Esophagus muscularis mucosa (tissue), 4 donors: ENCODE data around the gene GGT5. TPM values are rescaled to one million over a fixed set of nuclear protein-coding genes. Genes with fewer than 3 reads are reported as not detected.
"Not testable (repeated sequence)": the region's sequence is repeated elsewhere in the genome, so short reads cannot be mapped to it uniquely, and the experiment has no call there.

ENCODE experiments used
- DNase-seq: peaks from one replicate; pipeline ENCODE4 v3.0.0-alpha.2; 2017; ENCODE audit errors: extremely low spot score
- H3K27ac ChIP-seq, 4 donors: fragments of 200-600 bp; sonication (generic); replicated peaks in 1 of 4; 1 replicate in 3 of 4; 2 replicates in 1 of 4; pipeline ENCODE4 v1.5.1; 2016 to 2019; ENCODE audit warnings: mild to moderate bottlenecking in 1 of 4
- H3K27me3 ChIP-seq, 4 donors: fragments of 200-600 bp; sonication (generic); one replicate each; pipeline versions ENCODE4 v1.5.1 to v1.6.0; 2016 to 2019
- H3K36me3 ChIP-seq, 4 donors: fragments of 200-600 bp; sonication (generic); one replicate each; pipeline ENCODE4 v1.5.1; 2016 to 2019
- H3K4me1 ChIP-seq, 4 donors: fragments of 200-600 bp; sonication (generic); one replicate each; pipeline ENCODE4 v1.5.1; 2016 to 2019
- H3K4me3 ChIP-seq, 4 donors: fragments of 200-600 bp; sonication (generic); 1 replicate in 2 of 4; 2 replicates in 2 of 4; pipeline ENCODE4 v1.5.1; 2016 to 2019; ENCODE audit warnings: mild to moderate bottlenecking in 4 of 4, moderate library complexity in 1 of 4
- H3K9me3 ChIP-seq, 4 donors: fragments of 200-600 bp; sonication (generic); 1 replicate in 3 of 4; 2 replicates in 1 of 4; pipeline ENCODE4 v1.5.1; 2016 to 2019
- CTCF ChIP-seq, 3 experiments: fragments of 200-600 bp in 2 of 3; fragments of 450-650 bp in 1 of 3; sonication (generic) in 2 of 3; IDR thresholded peaks; one replicate each; pipeline ENCODE4 v1.5.1; 2017 to 2019; ENCODE audit warnings: antibody characterized with exemption in 3 of 3, mild to moderate bottlenecking in 2 of 3, moderate library complexity in 1 of 3
- EP300 ChIP-seq: sonication (generic); formaldehyde crosslinking; IDR thresholded peaks from one replicate; pipeline ENCODE4 v1.6.1; 2017; ENCODE audit warnings: antibody characterized with exemption
- POLR2A ChIP-seq: fragments of 450-650 bp; IDR thresholded peaks from one replicate; pipeline ENCODE4 v1.6.1; 2017; ENCODE audit warnings: antibody characterized with exemption, moderate library complexity, mild to moderate bottlenecking, low read depth
- POLR2AphosphoS5 ChIP-seq, 2 donors: sonication (generic); formaldehyde crosslinking; IDR thresholded peaks; one replicate each; pipeline ENCODE4 v1.6.1; 2017; ENCODE audit warnings: antibody characterized with exemption in 2 of 2
- WGBS: methylation state at CpG from one replicate; pipeline ENCODE4 v1.1.5; 2018; 5-methylcytosine and 5-hydroxymethylcytosine counted together
- intact Hi-C: fragments of 100-400 bp; cut with DNase I; formaldehyde crosslinking; loops from one replicate; pipeline ENCODE4 v1.15.1; 2023
- total RNA-seq, 4 donors: library from RNA; depleted of rRNA; stranded (reverse); fragments of >200 nt; gene quantifications; one replicate each; pipeline versions ENCODE4 v1.1.0 to v1.2.1, GENCODE V29; 2016

GGT5 gene
- total RNA-seq, 4 donors from 2014 or later = 15.4 to 59.2 (median 37.2) TPM

GRCh38 chr22:24209687-24210086 lies 35.2 kb downstream of the GGT5 start:
- Histone ChIP-seq H3K36me3 (no peaks in the 10 kb centered on the region), H3K27ac (no peak overlapping the region), H3K4me1 (peaks cover 17 to 30% (median 23%) of the 10 kb centered on the region in 4 donors), H3K9me3 (peaks cover 0 to 3% (median 1%) of the 10 kb centered on the region in 4 donors), H3K27me3 (no peaks in the 10 kb centered on the region), H3K4me3 (no peak overlapping the region)
- TF ChIP-seq EP300 (no peak), POLR2AphosphoS5 (IDR thresholded peaks at IDR 0.05) (no peak), CTCF (IDR thresholded peaks at IDR 0.05) (no peak), POLR2A (no peak)
- intact Hi-C loops = no loop called here
- WGBS = 85% methylated on average over 4 of the region's 4 CpGs
- DNase-seq = no peak

GRCh38 chr22:24209016-24209415 lies 35.9 kb downstream of the GGT5 start:
- 88% methylated on average over 3 of the region's 3 CpGs for WGBS
- H3K4me1 ChIP-seq = peaks cover 17 to 30% (median 23%) of the 10 kb centered on the region in 4 donors
- peaks cover 0 to 6% (median 2%) of the 10 kb centered on the region in 4 donors for H3K9me3 ChIP-seq
- H3K27me3 ChIP-seq = no peaks in the 10 kb centered on the region
- no peaks in the 10 kb centered on the region for H3K36me3 ChIP-seq
- H3K4me3 ChIP-seq = no peak overlapping the region
- DNase-seq = no peak
- H3K27ac ChIP-seq = peak overlapping the region; percentile 42 to 85 (median 79)
- intact Hi-C loops = no loop called here
- TF ChIP-seq POLR2AphosphoS5 (IDR thresholded peaks at IDR 0.05) (no peak), CTCF (IDR thresholded peaks at IDR 0.05) (no peak), POLR2A (no peak), EP300 (no peak)

GRCh38 chr22:24208012-24208749 lies 36.7 kb downstream of the GGT5 start:
- Histone ChIP-seq H3K4me3 (no peak overlapping the region), H3K9me3 (peaks cover 0 to 6% (median 2%) of the 10 kb centered on the region in 4 donors), H3K27me3 (no peaks in the 10 kb centered on the region), H3K36me3 (no peaks in the 10 kb centered on the region), H3K4me1 (peaks cover 17 to 30% (median 23%) of the 10 kb centered on the region in 4 donors), H3K27ac (peak overlapping the region; percentile 42 to 85 (median 79))
- 3% methylated on average over 2 of the region's 2 CpGs for WGBS
- no peak for DNase-seq
- TF ChIP-seq CTCF (IDR thresholded peaks at IDR 0.05) (no peak), POLR2AphosphoS5 (IDR thresholded peaks at IDR 0.05) (peak; percentile 60 to 74), EP300 (no peak), POLR2A (no peak)
- intact Hi-C loops = no loop called here

DNA sequence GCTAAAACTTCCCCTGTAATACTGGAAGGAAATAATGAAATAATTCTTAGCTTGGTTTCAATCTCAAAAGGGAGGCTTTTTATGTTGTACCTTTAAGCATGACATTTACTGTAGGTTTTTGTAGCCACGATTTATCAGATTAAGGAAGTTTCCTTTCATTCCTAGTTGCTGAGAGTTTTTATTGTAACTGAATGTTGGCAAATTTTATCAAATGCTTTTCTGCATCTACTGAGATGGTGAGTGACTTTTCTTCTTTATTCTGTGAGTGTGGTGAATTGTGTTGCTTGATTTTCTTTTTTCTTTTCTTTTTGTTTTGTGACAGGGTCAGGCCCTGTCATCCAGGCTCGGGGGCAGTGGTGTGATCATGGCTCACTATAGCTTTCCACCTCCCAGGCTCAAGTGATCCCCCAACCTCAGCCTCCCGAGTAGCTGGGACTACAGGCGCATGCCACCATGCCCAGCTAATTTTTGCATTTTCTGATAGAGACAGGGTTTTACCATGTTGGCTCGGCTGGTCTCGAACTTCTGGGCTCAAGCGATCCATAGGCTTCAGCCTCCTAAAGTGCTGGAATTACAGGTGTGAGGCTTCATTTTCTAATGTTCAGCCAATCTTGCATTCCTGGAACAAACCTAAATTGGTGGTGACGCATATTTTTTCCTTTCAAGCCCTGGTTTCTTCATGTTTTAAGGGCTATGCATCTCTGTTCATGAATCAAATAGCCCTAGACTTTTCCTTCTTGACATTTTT lies 37.4 kb downstream of the GGT5 start:
- TF ChIP-seq CTCF (IDR thresholded peaks at IDR 0.05) = no peak
- TF ChIP-seq EP300 = no peak
- no peak for TF ChIP-seq POLR2AphosphoS5 (IDR thresholded peaks at IDR 0.05)
- TF ChIP-seq POLR2A = no peak
- H3K9me3 ChIP-seq = peaks cover 0 to 6% (median 2%) of the 10 kb centered on the region in 4 donors
- H3K36me3 ChIP-seq = no peaks in the 10 kb centered on the region
- H3K4me1 ChIP-seq = peaks cover 17 to 30% (median 23%) of the 10 kb centered on the region in 4 donors
- H3K4me3 ChIP-seq = no peak overlapping the region
- H3K27ac ChIP-seq = peak overlapping the region; percentile 42 to 85 (median 78)
- intact Hi-C loops = no loop called here
- DNase-seq = no peak
- no peaks in the 10 kb centered on the region for H3K27me3 ChIP-seq
- WGBS = 57% methylated on average over 8 of the region's 8 CpGs

- intact Hi-C loops, H3K4me3 ChIP-seq, H3K9me3 ChIP-seq, DNase-seq, H3K36me3 ChIP-seq, H3K27me3 ChIP-seq: not testable (repeated sequence)
- H3K27ac ChIP-seq = peak overlapping the region; percentile 42 to 85 (median 78)
- peaks cover 17 to 30% (median 23%) of the 10 kb centered on the region in 4 donors for H3K4me1 ChIP-seq
- WGBS = 91% methylated on average over 15 of the region's 15 CpGs
Observed at GRCh38 chr22:24206460-24207263, 38.2 kb downstream of the GGT5 start.
